Activated CD8-positive, alpha-beta memory T cell treated with anti-CD3 and anti-CD28 coated beads, Interleukin-2, amount 50 U/mL, for 24 hours (primary cell): Measurements from ENCODE around the gene TERT.

Experiments used
- DNase-seq: peaks from one replicate; pipeline ENCODE4 v3.0.0-alpha.2; 2020; ENCODE audit errors: extremely low read depth

The TERT gene

DNA sequence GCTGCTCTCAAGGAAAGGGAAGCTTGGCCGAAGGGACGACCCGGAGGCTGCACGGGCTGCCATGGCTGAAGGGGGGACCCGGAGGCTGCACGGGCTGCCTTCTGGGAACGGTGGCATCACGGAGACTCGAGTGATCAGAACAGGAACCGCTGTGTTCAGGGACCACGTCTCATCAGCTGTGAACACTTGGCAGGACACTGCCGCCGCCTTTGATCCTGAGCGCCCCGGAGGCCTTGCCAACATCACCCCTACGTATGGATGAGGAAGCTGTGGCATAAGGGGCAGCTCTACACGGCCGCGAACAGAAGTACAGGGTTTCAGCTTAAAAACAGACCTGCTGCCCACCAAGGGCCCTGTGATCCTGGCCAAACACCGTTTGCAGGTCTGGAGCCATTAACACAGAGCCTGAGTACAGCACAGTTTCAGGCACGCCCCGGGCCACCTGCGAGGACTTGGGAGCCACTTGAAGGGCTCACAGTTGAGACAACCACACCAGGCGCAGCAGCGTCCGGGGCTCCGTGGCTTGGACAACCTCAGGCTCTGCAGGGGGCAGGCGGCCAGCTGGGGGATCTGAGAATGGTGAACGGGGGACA is 23.9 kb upstream of the TERT start:
- DNase-seq, result no peak

DNA sequence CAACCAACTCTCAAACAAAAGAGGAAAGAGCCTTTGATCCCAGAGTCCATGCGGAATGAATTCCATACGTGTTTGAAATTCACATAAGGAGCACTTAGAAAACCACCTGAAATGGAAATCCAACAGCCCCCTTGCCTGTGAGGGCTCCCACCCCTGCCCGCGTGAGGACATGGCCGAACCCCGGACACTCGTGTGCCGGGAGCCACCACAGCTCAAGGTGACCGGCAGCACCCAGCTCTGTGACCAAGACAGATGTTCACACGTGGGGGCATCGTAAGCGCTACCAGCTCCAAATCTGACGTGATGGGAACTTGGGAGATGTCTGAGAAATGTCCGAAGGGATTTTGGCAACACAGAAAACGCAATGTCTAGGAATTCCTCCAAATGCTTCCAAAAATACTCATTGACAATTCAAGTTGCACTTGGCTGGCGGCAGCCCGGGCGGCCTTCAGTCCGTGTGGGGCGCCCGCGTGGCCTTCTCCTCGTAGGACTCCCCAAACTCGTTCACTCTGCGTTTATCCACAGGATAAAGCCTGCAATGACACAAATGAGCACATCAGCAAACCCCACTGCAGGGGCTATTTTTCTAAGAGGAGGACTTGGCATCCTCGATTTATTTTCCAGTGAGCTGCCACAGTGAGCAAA is 23.2 kb upstream of the TERT start:
- DNase-seq, result no peak

DNA sequence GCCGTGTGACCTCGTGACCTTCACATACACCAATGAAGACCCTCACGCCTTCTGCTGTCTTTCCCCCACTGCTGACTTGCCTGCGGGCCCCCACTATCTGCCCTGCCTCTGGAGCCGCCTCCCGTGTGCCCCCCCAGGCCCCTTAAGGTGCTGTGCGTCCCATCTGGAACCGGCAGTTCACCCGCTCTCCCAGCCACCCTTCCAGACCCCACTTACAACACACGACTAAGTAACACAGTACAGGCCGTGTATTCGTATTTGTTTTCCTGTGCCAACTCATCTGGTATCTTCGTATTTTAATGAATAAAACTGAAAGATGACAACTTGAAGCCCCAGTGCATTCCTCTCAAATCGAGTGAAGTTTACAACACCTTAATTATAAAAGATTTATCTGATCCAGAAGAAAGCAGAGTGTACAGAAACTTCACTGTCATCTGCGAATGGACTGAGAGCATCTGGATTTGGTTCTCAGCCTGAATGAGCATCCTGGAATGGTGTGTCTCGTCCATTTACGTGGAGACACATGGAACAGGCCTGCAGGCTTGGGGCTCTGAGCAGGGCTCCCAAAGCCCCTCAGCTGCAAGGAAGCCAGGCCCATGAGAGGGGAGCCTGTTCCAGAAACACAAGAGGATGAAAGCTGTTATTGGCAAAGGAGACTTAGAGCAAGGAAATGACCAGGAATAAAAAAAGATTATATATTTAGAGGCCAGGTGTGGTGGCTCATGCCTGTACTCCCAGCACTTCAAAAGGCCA is 21.9 kb upstream of the TERT start:
- no peak for DNase-seq

DNA sequence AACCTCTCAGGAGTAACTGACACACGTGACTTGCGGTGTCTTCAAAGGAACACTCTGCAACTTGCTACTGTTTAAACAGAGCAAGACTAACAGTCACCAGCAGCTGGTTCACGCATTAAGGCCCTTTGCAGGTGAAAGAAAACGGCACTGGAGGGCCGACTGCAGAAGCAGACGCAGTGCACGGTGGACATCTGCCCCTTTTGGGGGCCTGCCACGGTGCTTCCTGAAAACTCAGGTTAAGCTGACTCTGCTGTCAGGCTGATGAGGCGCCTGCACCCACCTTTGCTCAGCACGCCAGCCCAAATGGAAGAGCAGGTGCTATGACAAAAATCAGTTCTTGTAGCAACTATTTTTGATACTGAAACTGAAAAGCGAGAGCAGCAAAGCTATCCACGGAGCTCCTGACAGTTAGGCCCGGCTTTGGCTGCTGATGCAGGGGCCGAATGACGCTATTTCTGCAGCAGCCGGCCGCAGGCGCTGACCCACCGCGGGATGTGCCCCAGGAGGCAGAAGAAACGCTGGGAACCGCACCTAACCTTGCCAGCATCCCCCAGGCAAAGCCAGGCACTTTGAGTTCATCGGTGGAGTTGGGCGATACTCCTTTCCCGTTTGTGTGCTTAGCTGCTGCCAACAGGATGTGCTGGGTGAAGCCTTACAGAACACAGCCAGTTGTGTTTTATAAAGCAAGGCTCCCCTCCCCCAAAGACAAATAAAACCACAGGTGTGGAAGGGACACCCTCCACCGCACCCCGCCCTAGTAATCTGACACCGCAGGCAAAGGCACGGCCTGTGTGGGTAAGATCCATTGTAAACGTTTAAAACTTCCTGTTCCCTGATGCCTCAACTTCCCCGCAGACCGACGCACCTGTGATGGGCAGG is 21.1 kb upstream of the TERT start:
- no peak for DNase-seq

DNA sequence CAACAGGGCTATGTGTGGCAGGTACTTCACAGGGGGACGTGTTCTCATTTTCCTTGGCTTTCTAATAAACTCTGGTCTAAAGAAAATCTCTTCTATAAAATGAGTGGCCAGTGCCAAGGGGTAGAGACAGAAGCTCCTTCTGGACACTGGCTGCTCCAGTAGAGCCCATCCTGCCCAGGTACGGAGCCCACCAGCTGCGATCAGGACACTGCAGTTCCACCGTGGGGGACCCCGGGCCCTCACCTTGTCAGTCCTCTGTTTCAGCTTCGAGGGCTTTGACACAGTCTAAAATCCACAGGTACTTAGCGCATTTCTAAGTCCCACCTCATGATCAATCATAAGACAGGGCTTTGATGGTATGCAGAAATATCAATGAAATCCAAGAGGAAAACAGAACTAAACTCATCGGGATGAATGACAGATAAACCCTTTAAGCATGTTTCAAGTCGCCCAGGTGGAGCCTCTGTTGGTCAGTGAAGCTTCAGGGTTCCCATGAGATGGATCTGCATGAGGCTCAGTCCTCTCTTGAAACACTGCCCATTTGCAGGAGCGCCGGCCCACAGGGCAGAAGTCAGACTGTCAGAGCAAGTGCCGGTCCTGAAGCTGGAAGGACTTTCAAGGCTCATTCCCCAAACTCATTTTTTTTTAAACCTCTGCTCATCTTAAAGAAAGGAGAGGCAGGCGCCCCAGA is 20.3 kb upstream of the TERT start:
- no peak for DNase-seq

DNA sequence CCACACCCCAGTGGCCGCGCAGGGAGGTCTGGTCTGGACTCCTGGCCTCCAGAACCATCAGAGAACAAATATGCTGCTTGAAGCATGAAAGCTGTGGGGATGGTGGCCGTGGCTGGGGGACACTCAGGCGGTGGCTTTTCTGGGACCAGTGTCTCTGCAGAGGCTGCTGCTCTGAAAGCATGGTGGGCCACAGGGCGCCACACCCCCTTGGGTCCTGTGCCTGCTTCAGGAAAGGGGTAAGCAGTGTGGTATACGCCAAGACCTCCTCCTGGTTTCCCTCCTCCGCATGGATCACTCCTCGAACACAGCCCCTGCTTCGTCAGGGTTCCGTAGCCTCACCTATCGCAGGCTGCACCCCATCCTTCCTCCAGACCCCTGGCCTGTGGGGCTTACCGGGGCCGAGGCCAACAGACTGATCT is 19.7 kb upstream of the TERT start:
- DNase-seq, result no peak

DNA sequence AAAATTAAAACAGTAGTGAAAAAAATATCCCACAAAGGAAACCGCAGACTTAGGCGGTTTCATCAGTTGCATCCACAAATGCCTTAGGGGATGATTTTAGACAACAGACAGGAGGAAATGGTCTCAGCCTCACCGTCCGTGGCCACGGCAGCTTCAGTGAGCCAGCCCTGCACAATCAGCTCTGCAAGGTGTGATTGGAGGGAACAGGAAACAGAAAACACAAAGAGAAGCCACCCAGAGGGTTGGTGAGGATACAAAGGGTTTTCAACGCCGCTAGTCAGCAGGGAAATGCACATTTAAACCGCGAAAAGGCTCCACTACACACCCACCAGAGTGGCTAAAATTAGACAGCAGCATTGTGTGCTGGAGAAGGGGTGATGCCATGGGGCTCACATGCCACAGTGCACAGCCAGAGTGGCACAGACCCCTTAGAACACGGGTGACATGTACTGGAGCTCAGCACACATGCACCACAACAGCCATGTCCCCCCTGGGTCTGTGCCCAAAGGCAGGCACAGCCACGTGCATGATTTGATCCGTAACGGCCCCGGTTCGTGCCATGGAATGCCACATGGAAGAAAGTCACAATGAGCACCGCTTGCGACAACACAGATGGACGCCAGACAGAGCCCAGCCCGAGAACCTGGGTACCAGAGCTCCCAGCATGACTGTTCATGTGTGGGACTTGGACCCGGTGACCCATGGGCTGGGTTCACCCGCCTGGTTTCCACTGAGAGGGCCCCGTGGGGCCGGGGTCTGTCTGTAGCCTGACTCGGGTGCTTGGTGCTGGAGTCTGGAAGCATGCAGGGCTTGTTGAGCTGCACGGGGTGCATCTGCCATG is 18.3 kb upstream of the TERT start:
- no peak for DNase-seq

DNA sequence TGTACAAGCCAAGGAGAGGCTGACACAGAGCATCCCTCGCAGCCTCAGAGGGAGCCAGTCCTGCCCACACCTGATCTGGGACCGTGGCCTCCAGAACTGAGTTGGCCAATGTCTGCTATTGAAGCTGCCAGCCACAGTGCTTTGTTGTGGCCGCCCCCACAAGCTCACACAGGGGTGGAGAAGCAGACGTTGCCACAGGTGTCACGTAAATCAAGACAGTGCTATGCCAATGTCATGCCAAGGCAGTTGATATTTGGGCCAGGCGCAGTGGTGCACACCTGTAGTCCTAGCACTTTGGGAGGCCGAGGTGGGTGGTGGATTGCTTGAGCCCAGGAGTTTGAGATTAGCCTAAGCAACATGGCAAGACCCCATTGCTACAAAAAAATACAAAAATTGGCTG is 17.3 kb upstream of the TERT start:
- no peak for DNase-seq

DNA sequence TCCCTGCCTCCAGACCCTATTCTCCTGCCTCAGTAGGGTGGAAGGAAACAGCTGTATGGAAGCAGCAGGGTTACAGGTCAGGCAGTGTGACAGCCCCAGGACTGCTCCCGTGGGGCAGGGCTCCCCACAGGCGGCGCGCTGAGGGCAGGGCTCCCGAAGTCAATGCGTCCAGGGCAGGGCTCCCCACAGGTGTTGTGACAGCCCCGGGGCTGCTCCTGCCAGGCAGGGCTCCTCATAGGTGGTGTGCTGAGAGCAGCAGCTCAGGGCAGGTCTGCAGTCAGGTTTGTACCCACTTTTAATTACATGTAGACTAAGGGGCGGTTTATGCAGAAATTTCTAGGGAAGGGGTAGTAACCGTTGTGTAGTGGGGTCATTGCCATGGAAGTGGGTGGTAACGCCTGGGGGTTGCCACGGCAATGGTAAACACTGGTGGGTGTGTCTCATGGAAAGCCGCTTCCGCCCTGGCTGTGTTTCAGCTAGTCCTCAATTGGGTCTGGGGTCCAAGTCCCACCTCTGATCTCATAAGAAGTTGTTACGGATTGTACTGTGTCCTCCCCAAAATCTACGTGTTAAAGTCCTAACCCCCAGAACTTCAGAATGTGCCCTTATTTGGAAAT is 16.7 kb upstream of the TERT start:
- DNase-seq, result no peak

DNA sequence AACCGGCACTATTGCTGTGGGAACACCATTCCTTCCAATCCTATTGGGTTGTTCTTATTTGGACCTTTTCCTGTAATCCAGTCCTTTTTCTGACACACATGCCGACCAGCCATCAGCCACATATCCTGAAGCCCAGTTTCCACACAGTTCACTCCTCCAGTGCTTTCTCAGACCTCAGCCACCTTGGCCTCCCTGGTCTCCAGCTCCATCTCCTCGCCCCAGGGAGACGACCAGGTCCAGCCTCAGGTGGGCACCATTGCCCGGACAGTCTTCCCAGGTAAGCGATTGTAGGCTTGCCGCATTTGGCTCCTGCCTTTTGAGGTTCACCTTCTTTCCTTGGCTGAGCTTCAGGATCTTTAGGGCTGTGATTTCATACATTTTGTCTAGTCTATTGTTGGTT is 15.2 kb upstream of the TERT start:
- no peak for DNase-seq

DNA sequence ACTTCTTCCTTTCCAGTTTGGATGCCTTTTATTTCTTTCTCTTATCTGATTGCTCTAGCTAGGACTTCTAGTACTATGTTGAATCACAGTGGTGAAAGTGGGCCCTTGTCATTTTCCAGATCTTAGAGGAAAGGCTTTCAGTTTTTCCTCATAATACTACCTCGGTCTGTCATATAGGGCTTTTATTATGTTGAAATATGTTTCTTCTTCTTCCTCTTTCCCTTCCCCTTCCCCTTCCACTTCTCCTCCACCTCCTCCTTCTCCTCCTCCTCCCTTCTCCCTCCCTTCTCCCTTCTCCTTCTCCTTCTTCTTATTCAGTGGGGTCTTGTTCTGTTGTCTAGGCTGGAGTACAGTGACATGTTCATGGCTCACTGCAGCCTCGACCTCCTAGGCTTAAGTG is 9.2 kb upstream of the TERT start:
- DNase-seq, result no peak

DNA sequence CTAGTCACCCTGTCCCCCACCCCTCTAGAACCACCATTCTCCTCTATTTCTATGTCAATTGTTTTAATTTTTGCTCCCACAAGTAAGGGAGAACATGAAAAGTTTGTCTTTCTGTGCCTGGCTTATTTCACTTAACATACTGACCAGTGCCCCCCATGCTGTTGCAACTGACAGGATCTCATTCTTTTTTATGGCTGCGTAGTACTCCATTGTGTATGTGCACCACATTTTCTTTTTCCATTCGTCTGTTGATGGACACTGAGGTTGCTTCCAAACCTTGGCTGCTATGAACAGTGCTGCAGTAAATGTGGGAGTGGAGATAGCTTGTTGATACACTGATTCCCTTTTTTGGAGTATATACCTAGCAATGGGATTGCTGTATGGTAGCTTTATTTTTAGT is 7.4 kb upstream of the TERT start:
- DNase-seq, result no peak

DNA sequence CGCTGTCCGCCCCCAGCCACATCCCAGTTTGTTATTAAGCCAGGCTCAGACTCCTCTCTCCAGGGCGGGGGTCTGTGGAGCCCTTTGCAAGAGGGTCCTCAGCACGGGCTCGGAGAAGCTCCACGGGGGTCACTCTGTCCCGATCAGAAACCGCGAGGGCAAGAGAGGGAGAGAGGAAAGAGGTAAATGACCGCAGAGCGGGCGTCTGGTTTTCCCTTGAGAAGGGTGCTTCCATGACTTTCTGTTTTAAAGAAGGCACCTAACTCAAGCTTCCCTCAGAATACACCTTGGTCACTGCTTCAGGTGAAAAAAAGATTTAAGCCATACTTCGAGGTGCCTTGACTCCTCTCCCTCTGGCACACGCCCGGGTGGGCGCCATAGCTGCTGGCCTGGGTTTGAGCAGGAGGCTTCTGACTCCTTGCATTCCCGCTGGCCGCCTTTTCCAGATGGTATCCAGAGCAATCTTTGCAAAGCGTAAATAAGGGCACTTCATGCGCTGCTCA is 5.8 kb upstream of the TERT start:
- DNase-seq, result no peak

DNA sequence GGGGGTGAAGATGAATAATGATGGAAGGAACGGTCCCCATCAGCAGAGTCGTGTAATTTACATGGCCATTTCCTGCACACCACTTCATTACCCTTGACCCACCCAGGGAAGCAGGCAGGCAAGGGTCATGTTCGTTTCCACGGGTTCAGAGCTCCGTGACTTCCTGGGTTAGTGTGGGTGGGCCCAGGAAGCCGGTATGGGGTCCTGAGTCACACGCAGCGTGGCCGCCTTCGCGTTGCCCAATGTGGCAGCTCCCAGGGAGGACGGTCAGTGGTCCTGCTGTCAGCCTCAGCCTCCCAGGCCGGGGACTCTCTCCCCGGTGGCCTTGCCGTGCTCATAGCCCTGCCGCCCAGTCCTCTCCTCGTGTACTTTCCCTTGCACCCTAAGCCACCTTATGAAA is 5.1 kb upstream of the TERT start:
- DNase-seq, result no peak

DNA sequence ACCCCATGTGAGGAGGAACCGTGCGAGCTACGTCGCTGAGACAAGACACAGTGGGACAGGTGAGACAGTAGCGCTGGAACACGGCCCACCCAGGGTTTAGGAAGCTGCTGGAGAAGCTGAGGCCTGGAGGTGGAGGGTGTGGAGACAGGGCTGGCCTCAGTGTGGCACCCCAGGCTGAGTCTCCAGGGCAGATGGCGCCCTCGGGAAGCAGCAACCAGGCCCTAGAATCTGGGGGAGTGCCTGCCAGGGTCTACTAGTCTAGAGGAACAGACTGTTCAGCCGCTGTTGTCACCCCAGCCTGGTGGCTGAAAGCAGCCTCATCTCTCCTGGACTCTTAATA is 4.6 kb upstream of the TERT start:
- no peak for DNase-seq

DNA sequence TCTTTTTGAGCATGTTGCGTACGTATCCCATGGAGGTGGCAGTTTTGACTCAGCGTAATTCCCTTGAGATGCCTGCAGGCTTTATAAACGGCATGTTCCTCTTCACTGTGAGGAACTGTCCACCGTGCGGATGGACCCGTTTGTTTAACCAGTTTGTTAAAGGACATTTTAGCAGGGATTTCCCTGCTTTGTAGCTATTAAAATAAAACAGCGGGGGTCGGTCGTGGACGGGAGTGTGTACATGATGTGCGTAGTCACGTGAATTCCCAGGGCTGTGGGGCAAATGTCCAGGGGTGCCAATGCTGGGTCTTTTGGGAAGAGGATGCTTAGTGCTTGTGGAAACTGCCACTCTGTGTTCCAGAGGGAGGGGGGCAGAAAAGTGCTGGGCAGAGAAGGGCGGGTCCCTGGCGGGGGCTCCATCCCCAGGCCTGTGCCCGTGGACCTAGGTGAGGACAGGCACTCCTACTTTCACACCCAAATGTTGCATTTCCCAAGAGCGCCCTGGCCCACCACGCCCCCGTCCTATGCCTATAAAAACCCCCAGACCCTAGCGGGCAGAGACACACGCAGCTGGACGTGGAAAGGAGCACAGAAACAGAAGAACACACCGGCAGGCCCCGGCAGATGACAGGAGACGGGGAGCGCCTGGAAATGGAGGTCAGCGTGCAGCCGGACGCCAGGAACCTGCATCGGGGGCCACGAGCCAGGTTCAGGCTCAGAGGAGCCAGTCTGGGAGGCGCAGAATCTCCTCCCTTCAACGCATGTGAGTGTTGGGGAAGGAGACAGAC is 4.0 kb upstream of the TERT start:
- DNase-seq, result no peak

DNA sequence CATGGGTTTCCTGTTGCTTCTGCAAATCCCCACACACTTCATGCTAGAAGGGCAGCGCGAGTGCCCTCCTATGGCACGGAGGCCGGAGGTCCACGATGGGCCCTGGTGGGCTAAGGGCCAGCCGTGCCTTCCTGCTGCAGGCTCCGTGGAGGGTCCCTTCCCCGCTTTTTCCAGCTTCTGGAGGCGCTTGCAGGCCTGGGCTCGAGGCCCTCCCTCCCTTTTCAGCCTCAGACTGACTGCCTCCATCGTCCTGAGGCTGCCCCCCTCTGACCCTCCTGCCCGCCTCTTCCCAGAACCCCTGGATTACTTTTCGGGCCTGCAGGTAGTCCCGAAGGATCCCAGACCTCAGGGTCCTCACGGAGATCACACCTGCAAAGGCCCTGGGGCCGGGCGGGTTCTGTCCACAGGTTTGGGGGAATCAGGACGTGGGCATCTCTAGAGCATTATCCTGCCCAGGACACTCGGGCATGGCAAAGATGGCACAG is 3.2 kb upstream of the TERT start:
- no peak for DNase-seq

DNA sequence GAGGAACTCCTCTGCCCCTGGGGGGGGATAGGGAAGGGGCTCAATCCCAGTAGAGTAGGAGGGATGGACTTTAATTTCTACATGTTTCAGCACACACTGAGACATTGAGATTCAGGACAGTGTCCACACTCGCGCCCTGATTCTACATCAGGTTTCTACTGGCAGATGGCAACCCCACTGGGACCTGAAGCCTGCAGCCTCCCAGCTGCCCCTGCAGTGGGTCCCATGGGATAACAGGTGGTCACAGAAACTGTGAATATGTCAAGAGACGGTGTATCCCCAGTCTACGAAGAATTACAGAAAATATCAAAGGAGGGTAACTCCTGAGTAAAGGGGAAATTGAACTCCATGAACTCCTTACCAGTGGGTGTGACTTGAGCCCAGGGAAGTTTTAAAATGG is 2.4 kb upstream of the TERT start:
- DNase-seq, result no peak

DNA sequence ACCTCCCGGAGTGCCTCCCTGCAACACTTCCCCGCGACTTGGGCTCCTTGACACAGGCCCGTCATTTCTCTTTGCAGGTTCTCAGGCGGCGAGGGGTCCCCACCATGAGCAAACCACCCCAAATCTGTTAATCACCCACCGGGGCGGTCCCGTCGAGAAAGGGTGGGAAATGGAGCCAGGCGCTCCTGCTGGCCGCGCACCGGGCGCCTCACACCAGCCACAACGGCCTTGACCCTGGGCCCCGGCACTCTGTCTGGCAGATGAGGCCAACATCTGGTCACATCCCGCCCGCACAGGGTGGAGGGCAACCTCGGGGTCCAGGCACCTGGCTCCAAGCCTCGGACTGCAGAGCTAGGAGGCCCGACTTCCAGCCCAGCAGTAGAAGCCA is 776 bp upstream of the TERT start:
- no peak for DNase-seq
